Measurements from ENCODE around the gene FAM53A.

DNA sequence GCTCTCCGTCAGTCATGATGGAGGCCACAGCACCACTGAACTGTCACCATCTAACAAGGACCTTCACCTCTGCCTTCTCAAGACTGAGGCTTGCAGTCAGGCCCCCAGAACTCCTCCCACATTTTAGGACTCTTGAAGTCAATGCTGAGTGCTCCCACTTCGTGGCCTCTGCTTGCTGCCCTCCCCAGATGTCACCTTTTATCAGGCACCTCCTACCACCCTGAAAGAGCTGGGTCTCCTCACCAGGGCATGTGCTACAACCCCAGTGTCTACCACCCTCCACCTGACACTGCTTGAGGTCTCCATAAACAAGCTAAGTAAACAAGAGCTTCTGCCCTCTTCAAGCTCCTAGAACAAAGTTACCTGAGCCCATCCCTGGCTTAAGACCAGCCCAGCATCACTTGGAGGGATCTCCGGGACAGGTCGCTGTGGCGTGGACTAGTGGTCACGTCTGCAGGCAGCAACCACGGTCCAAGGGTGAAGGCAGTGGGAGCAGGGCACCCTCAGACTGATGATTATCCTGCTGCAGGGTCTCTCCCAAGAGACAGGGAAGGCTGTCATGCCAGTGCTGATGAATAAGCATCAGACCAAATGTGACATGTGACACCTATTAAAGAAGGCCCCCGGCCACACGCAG lies 7.7 kb upstream of the FAM53A start:
- TF ChIP-seq, protein P1, sequence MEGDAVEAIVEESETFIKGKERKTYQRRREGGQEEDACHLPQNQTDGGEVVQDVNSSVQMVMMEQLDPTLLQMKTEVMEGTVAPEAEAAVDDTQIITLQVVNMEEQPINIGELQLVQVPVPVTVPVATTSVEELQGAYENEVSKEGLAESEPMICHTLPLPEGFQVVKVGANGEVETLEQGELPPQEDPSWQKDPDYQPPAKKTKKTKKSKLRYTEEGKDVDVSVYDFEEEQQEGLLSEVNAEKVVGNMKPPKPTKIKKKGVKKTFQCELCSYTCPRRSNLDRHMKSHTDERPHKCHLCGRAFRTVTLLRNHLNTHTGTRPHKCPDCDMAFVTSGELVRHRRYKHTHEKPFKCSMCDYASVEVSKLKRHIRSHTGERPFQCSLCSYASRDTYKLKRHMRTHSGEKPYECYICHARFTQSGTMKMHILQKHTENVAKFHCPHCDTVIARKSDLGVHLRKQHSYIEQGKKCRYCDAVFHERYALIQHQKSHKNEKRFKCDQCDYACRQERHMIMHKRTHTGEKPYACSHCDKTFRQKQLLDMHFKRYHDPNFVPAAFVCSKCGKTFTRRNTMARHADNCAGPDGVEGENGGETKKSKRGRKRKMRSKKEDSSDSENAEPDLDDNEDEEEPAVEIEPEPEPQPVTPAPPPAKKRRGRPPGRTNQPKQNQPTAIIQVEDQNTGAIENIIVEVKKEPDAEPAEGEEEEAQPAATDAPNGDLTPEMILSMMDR (IDR thresholded peaks at IDR 0.05 in 8 of 11, conservative IDR thresholded peaks at IDR 0.05 in 3 of 11): no peak
- TF ChIP-seq POLR2A (IDR thresholded peaks at IDR 0.05): no peak
